ENCODE measurements around the gene RAD9A. TPM values are rescaled to one million over a fixed set of nuclear protein-coding genes. Genes with fewer than 3 reads are reported as not detected.

Gene RAD9A
- total and polyA plus RNA-seq, 7 experiments from 2014 or later: 6.3 to 48.0 (median 31.0) TPM

GRCh38 chr11:67395555-67396258, 3.9 kb downstream of the RAD9A start:
- Histone ChIP-seq H3K27ac (ENCODE audit: low read depth, low read length) (no peak overlapping the region), H3K27me3 (ENCODE audit: control insufficient read depth in 2 of 2, insufficient read depth in 2 of 2, low read length in 2 of 2) (no peaks in the 10 kb centered on the region), H3K4me1 (ENCODE audit: control insufficient read depth in 2 of 2, insufficient read depth in 2 of 2, low read length in 2 of 2) (peaks cover 35 to 49% of the 10 kb centered on the region in 2 donors), H3K36me3 (ENCODE audit: control insufficient read depth in 2 of 3, insufficient read depth in 3 of 3, low read length in 3 of 3) (peaks cover 13 to 59% (median 14%) of the 10 kb centered on the region in 3 experiments), H3K9me3 (ENCODE audit: control insufficient read depth in 2 of 3, low read length in 3 of 3) (no peaks in the 10 kb centered on the region), H3K4me3 (ENCODE audit: low read length) (no peak overlapping the region)
- ATAC-seq (no peak), DNase-seq (no peak)
- Mint-ChIP-seq H3K27ac (peak overlapping the region in 6 of 9 donors; percentile 41 to 92 (median 83)), H3K36me3 (peaks cover 0 to 24% (median 0%) of the 10 kb centered on the region in 5 donors), H3K4me1 (peaks cover 35 to 70% (median 47%) of the 10 kb centered on the region in 7 donors), H3K4me3 (peak overlapping the region in 2 of 10 donors; percentile 35 to 42), H3K9me3 (no peaks in the 10 kb centered on the region), H3K27me3 (no peaks in the 10 kb centered on the region)
- ChIA-PET CTCF (interaction anchor here (0.6 to 1.5 kb wide), 3 partner anchors 11 to 313 kb away, joined by 3 to 4 read pairs (median 3); partner anchors contain the start of gene PTPRCAP), POLR2A (interaction anchor here (0.6 to 25.4 kb wide), 6 partner anchors 9 to 285 kb away, joined by 3 to 1530 read pairs (median 8); partner anchors contain the start of genes CARNS1, PTPRCAP and RPS6KB2)
- intact Hi-C loops (cut with micrococcal nuclease): no loop called here

GRCh38 chr11:67396259-67396581, 4.4 kb downstream of the RAD9A start:
- no peaks in the 10 kb centered on the region for H3K27me3 Mint-ChIP-seq
- Histone ChIP-seq H3K27me3 (ENCODE audit: control insufficient read depth in 2 of 2, insufficient read depth in 2 of 2, low read length in 2 of 2) (no peaks in the 10 kb centered on the region), H3K36me3 (ENCODE audit: control insufficient read depth in 2 of 3, insufficient read depth in 3 of 3, low read length in 3 of 3) (peaks cover 13 to 62% (median 14%) of the 10 kb centered on the region in 3 experiments), H3K4me1 (ENCODE audit: control insufficient read depth in 2 of 2, insufficient read depth in 2 of 2, low read length in 2 of 2) (peaks cover 33 to 44% of the 10 kb centered on the region in 2 donors), H3K9me3 (ENCODE audit: control insufficient read depth in 2 of 3, low read length in 3 of 3) (no peaks in the 10 kb centered on the region), H3K27ac (ENCODE audit: low read depth, low read length) (peak overlapping the region; percentile 75), H3K4me3 (ENCODE audit: low read length) (no peak overlapping the region)
- H3K9me3 Mint-ChIP-seq: no peaks in the 10 kb centered on the region
- peak overlapping the region in 6 of 10 donors; percentile 9 to 69 (median 44) for H3K4me3 Mint-ChIP-seq
- ChIA-PET CTCF (interaction anchor here (0.6 to 1.5 kb wide), 4 partner anchors 11 to 314 kb away, joined by 3 to 5 read pairs (median 4); partner anchors contain the start of gene PTPRCAP), POLR2A (interaction anchor here (0.6 to 25.4 kb wide), 7 partner anchors 9 to 285 kb away, joined by 3 to 1530 read pairs (median 5); partner anchors contain the start of genes CARNS1, PTPRCAP and RPS6KB2)
- ATAC-seq (no peak), DNase-seq (no peak)
- peak overlapping the region in 7 of 9 donors; percentile 29 to 92 (median 81) for H3K27ac Mint-ChIP-seq
- peaks cover 0 to 26% (median 0%) of the 10 kb centered on the region in 5 donors for H3K36me3 Mint-ChIP-seq
- intact Hi-C loops (cut with micrococcal nuclease): no loop called here
- peaks cover 30 to 66% (median 46%) of the 10 kb centered on the region in 7 donors for H3K4me1 Mint-ChIP-seq

DNA sequence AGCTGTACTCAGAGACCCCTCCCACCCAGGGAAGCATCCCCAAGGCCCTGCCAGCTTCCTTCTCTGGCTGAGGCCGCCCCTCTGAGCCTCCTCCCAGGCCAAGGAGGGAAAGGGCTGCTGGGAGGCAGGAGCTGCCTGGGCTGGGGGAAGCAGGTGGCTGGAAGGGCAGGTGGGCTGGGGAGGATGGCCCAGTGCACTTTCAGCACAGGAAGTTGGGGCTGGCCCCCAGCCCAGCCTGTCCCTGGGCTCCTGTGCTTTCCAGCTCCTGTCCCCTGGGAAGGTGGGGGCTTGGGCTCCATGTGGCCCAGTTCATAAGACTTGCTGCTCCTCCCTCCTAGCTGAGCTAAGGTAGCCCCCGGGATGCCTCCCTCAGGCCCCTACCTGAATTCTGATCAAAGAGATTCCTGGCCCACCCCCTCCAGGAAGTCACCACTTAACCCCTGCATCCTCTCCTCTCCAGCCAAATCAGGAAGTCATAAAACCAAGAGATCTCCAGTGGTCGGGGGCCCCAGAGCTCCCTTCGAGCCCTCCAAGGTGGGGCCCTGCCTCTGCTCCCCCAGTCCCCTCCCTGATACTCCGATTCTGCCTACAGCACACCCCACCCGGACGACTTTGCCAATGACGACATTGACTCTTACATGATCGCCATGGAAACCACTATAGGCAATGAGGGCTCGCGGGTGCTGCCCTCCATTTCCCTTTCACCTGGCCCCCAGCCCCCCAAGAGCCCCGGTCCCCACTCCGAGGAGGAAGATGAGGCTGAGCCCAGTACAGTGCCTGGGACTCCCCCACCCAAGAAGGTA, 5.0 kb downstream of the RAD9A start:
- no peaks in the 10 kb centered on the region for H3K9me3 ChIP-seq (ENCODE audit: control insufficient read depth in 2 of 3, low read length in 3 of 3)
- Mint-ChIP-seq H3K4me3 (peak overlapping the region; percentile 62 to 81 (median 72)), H3K36me3 (peaks cover 0 to 26% (median 0%) of the 10 kb centered on the region in 5 donors), H3K9me3 (no peaks in the 10 kb centered on the region), H3K4me1 (peaks cover 28 to 64% (median 45%) of the 10 kb centered on the region in 7 donors), H3K27ac (peak overlapping the region; percentile 64 to 96 (median 87)), H3K27me3 (no peaks in the 10 kb centered on the region)
- intact Hi-C loops (cut with micrococcal nuclease): no loop called here
- ATAC-seq (no peak), DNase-seq (peak in 2 of 9 donors; percentile 32 to 52)
- ChIA-PET CTCF (interaction anchor here (0.6 to 1.5 kb wide), 4 partner anchors 12 to 272 kb away, joined by 3 to 5 read pairs (median 3); partner anchors contain the start of gene PTPRCAP), POLR2A (interaction anchor here (0.6 to 25.4 kb wide), 14 partner anchors 8 to 286 kb away, joined by 3 to 1530 read pairs (median 3); partner anchors contain the start of genes CARNS1, CDK2AP2, PITPNM1 and POLD4)
- peak overlapping the region; percentile 75 for H3K27ac ChIP-seq (ENCODE audit: low read depth, low read length)
- no peaks in the 10 kb centered on the region for H3K27me3 ChIP-seq (ENCODE audit: control insufficient read depth in 2 of 2, insufficient read depth in 2 of 2, low read length in 2 of 2)
- H3K36me3 ChIP-seq (ENCODE audit: control insufficient read depth in 2 of 3, insufficient read depth in 3 of 3, low read length in 3 of 3): peaks cover 13 to 62% (median 14%) of the 10 kb centered on the region in 3 experiments
- peaks cover 30 to 43% of the 10 kb centered on the region in 2 donors for H3K4me1 ChIP-seq (ENCODE audit: control insufficient read depth in 2 of 2, insufficient read depth in 2 of 2, low read length in 2 of 2)
- no peak overlapping the region for H3K4me3 ChIP-seq (ENCODE audit: low read length)

DNA sequence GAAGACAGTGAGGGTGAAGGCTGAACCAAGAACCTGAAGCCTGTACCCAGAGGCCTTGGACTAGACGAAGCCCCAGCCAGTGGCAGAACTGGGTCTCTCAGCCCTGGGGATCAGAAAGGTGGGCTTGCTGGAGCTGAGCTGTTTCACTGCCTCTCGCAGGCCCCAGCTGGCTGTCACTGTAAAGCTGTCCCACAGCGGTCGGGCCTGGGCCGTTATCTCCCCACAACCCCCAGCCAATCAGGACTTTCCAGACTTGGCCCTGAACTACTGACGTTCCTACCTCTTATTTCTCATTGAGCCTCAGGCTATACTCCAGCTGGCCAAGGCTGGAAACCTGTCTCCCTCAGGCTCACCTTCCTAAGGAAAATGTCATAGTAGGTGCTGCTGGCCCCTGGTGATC, 5.8 kb downstream of the RAD9A start:
- Histone ChIP-seq H3K27ac (ENCODE audit: low read depth, low read length) (peak overlapping the region; percentile 75), H3K4me3 (ENCODE audit: low read length) (no peak overlapping the region), H3K36me3 (ENCODE audit: control insufficient read depth in 2 of 3, insufficient read depth in 3 of 3, low read length in 3 of 3) (peaks cover 13 to 59% (median 14%) of the 10 kb centered on the region in 3 experiments), H3K9me3 (ENCODE audit: control insufficient read depth in 2 of 3, low read length in 3 of 3) (no peaks in the 10 kb centered on the region), H3K4me1 (ENCODE audit: control insufficient read depth in 2 of 2, insufficient read depth in 2 of 2, low read length in 2 of 2) (peaks cover 36 to 47% of the 10 kb centered on the region in 2 donors), H3K27me3 (ENCODE audit: control insufficient read depth in 2 of 2, insufficient read depth in 2 of 2, low read length in 2 of 2) (no peaks in the 10 kb centered on the region)
- Mint-ChIP-seq H3K27me3 (no peaks in the 10 kb centered on the region), H3K36me3 (peaks cover 0 to 26% (median 0%) of the 10 kb centered on the region in 5 donors), H3K4me3 (peak overlapping the region; percentile 14 to 75 (median 51)), H3K27ac (peak overlapping the region; percentile 38 to 94 (median 77)), H3K9me3 (no peaks in the 10 kb centered on the region), H3K4me1 (peaks cover 28 to 59% (median 44%) of the 10 kb centered on the region in 7 donors)
- intact Hi-C loops (cut with micrococcal nuclease): no loop called here
- CTCF ChIA-PET: interaction anchor here (0.6 to 1.0 kb wide), 2 partner anchors 56 to 73 kb away, joined by 3 read pairs; no protein-coding TSS in a partner anchor
- no peak for ATAC-seq
- DNase-seq: no peak
- POLR2A ChIA-PET: interaction anchor here (0.8 to 25.4 kb wide), 10 partner anchors 12 to 154 kb away, joined by 3 to 1530 read pairs (median 3); partner anchors contain the start of genes CARNS1, CDK2AP2, PITPNM1 and PTPRCAP

GRCh38 chr11:67397986-67398660, 6.3 kb downstream of the RAD9A start:
- Mint-ChIP-seq H3K36me3 (peaks cover 0 to 26% (median 0%) of the 10 kb centered on the region in 5 donors), H3K4me1 (peaks cover 28 to 54% (median 42%) of the 10 kb centered on the region in 7 donors), H3K27me3 (no peaks in the 10 kb centered on the region), H3K4me3 (peak overlapping the region; percentile 14 to 72 (median 48)), H3K27ac (peak overlapping the region; percentile 44 to 94 (median 77)), H3K9me3 (no peaks in the 10 kb centered on the region)
- Histone ChIP-seq H3K4me1 (ENCODE audit: control insufficient read depth in 2 of 2, insufficient read depth in 2 of 2, low read length in 2 of 2) (peaks cover 39 to 50% of the 10 kb centered on the region in 2 donors), H3K27me3 (ENCODE audit: control insufficient read depth in 2 of 2, insufficient read depth in 2 of 2, low read length in 2 of 2) (no peaks in the 10 kb centered on the region), H3K27ac (ENCODE audit: low read depth, low read length) (peak overlapping the region; percentile 75), H3K9me3 (ENCODE audit: control insufficient read depth in 2 of 3, low read length in 3 of 3) (no peaks in the 10 kb centered on the region), H3K4me3 (ENCODE audit: low read length) (no peak overlapping the region), H3K36me3 (ENCODE audit: control insufficient read depth in 2 of 3, insufficient read depth in 3 of 3, low read length in 3 of 3) (peaks cover 13 to 59% (median 14%) of the 10 kb centered on the region in 3 experiments)
- ChIA-PET POLR2A (interaction anchor here (1.1 to 25.4 kb wide), 6 partner anchors 11 to 154 kb away, joined by 3 to 1530 read pairs (median 4); partner anchors contain the start of genes CARNS1, PTPRCAP and RPS6KB2), CTCF (interaction anchor here (1.0 kb wide), 1 partner anchor 56 kb away, joined by 3 read pairs; no protein-coding TSS in a partner anchor)
- intact Hi-C loops (cut with micrococcal nuclease): no loop called here
- ATAC-seq: no peak
- no peak for DNase-seq
